GM12873 (cell line): ENCODE data around the gene SLC23A1.

Source experiments
- CTCF ChIP-seq: IDR thresholded peaks from 2 replicates; pipeline ENCODE4 v1.5.1; 2012; ENCODE audit warnings: low read depth, mild to moderate bottlenecking, moderate library complexity, low read length, control low read depth; ENCODE audit not compliant: insufficient read depth; ENCODE audit errors: missing control alignments

SLC23A1 gene

GRCh38 chr5:139386050-139386438 is 2.9 kb upstream of the SLC23A1 start:
- no peak for TF ChIP-seq CTCF

DNA sequence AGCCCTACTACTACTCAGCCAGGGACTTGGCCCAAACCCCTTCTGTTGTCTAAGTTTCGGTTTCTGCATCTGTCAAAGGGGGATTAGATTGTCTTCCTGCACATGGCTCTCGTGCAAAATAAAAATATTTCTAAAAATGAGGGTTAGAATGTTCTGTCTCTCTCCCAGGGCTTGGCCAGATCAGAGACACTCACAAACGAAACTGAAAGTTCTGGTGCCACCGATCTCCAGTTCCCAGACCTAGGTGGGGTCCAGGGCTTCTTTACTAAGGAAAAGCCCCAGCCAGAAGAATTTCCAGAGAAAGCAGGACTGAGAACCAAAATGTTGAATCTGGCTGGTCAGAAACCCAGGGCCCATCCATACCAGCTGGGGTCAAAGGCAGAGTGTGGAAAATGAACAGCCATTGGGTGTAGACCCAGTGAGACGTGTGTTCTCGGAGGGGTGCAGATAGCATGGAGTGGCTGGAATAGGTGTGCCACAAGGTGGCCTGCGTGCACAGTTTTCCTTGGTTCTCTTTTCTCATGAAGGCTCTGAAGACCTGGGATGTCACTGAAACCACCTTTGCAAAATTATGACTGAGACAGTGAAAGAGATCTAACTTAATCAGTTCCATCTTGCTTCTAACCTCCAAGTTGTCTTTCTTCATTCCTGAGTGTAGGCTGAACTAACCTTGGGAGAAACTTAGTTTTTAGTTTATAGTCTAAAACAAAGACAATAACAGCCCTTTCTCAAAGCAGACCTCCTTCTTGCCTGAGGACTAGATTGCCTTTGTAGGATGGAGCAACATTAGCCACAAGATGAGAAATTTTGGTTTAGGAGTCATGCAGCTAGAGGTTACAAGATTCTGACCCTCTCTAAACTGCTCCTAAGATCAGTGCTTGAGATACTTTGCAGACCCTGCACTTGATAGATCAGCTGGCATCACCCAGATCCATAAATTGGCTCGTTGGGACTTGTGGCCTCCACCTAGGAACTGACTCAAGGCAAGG is 2.3 kb upstream of the SLC23A1 start:
- TF ChIP-seq CTCF, result no peak

GRCh38 chr5:139384591-139385051 is 1.5 kb upstream of the SLC23A1 start:
- no peak for TF ChIP-seq CTCF

DNA sequence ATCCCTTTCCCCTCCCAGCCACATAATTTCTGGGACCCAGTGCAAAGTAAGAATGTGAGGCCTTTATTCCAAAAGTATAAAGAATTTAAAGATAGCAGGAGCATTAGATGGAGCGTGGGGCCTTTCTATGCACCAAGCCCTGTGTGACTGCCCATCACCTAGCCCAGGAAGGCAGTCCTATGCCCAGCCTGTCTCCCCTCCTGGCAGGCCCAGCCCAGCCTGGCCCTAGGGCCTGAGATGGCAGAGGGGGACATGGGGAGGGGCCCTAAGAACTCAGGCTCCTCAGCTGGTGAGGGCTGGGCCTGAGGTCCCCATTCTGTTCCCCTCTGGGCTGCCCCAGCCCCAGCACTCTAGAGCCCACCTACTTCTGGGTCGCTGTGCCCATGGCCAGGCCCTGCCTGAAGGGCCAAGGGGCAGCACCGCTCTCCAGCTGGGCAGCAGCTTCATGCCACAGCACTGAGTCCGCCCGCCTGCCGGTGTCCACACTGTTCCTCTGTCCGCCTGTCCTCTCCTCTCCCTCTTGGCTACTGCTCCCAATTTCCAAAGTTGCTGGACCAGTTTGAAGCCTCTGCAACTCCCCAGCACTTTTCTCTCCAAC is 995 bp upstream of the SLC23A1 start:
- TF ChIP-seq CTCF, result no peak

DNA sequence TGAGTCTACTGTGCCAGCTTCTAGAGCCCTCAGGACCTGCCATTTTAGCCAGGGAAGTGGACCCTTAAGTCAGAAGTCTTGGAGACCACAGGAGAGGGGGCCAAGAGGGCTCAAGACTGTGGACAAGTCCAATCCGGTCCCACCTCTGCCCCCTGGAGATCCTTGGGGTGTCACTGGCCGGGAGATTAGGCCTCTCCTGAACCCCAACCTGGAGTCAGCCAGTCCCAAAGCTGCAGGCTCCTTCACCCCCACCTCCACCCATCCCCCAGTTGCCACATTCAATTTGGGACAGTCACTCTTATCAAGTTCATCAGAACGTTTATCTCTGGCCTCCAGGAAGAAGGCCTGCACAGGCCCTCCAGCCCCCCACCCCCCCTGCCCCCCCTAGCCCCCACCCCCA is 290 bp downstream of the SLC23A1 start:
- no peak for TF ChIP-seq CTCF

- no peak for TF ChIP-seq CTCF
Observed at GRCh38 chr5:139381837-139382761, 998 bp downstream of the SLC23A1 start.
